HG02763 (cell line): ENCODE measurements around the gene PEX5.
"Not testable (repeated sequence)": the region's sequence is repeated elsewhere in the genome, so short reads cannot be mapped to it uniquely, and the experiment has no call there.

ENCODE experiments used
- ATAC-seq: cut with Tn5 transposase; IDR thresholded peaks from one replicate; pipeline ENCODE4 v1.9.1; 2021; ENCODE audit warnings: mild to moderate bottlenecking, moderate library complexity; ENCODE audit not compliant: unreplicated experiment

The PEX5 gene

GRCh38 chr12:7210642-7211151, 21.2 kb downstream of the PEX5 start:
- ATAC-seq = no peak

- ATAC-seq = no peak
Measured at GRCh38 chr12:7212678-7213077, 23.2 kb downstream of the PEX5 start.

- ATAC-seq = not testable (repeated sequence)
Measured at GRCh38 chr12:7213745-7214144, 24.3 kb downstream of the PEX5 start.

GRCh38 chr12:7217475-7218069, 28.1 kb downstream of the PEX5 start:
- ATAC-seq = no peak

- ATAC-seq = no peak
Measured at GRCh38 chr12:7219599-7220243, 30.2 kb downstream of the PEX5 start.

GRCh38 chr12:7221486-7221885, 32.0 kb downstream of the PEX5 start:
- no peak for ATAC-seq

- no peak for ATAC-seq
Measured at GRCh38 chr12:7229741-7230140, 40.3 kb downstream of the PEX5 start.

- no peak for ATAC-seq
Measured at GRCh38 chr12:7241404-7242005, 52.0 kb downstream of the PEX5 start.

GRCh38 chr12:7242176-7243101, 53.0 kb downstream of the PEX5 start:
- no peak for ATAC-seq

GRCh38 chr12:7251328-7251996, 62.0 kb downstream of the PEX5 start:
- not testable (repeated sequence) for ATAC-seq

GRCh38 chr12:7259060-7259459, 69.6 kb downstream of the PEX5 start:
- ATAC-seq = no peak
